Left ventricle myocardium inferior (tissue), 1 donor: ENCODE results near the gene C17orf100. TPM values are rescaled to one million over a fixed set of nuclear protein-coding genes. Genes with fewer than 3 reads are reported as not detected.
A peak's percentile ranks its signal among the peaks of the same experiment; 100 is the strongest.

Source experiments
- DNase-seq: peaks from one replicate; pipeline ENCODE4 v3.0.0-alpha.2; 2020
- H3K27ac ChIP-seq: fragments of 200-600 bp; replicated peaks from 2 replicates; pipeline ENCODE4 v1.8.0; 2021
- H3K27me3 ChIP-seq: fragments of 200-600 bp; 2 replicates; pipeline ENCODE4 v1.8.0; 2021; ENCODE audit warnings: low read depth
- H3K36me3 ChIP-seq: fragments of 200-600 bp; 2 replicates; pipeline ENCODE4 v1.8.0; 2021
- H3K4me1 ChIP-seq: fragments of 200-600 bp; 2 replicates; pipeline ENCODE4 v1.8.0; 2021
- H3K4me3 ChIP-seq: fragments of 200-600 bp; 2 replicates; pipeline ENCODE4 v1.8.0; 2021; ENCODE audit warnings: mild to moderate bottlenecking, moderate library complexity
- H3K9me3 ChIP-seq: fragments of 200-600 bp; replicated peaks from 2 replicates; pipeline ENCODE4 v1.8.0; 2021
- intact Hi-C: fragments of 100-400 bp; cut with micrococcal nuclease; formaldehyde crosslinking; loops from one replicate; pipeline ENCODE4 v1.11.0; 2022
- total RNA-seq: library from RNA; stranded (reverse); fragmentation: NEBNext Ultra II Directional; extraction: Animal tissue kit (Norgen Biotek cat#: 25700); gene quantifications from one replicate; pipeline ENCODE4 v1.2.1, GENCODE V29; 2021
- TF ChIP-seq, protein P1 (sequence below): fragments of 200-600 bp; IDR thresholded peaks from 2 replicates; pipeline ENCODE4 v1.8.0; 2021; ENCODE audit warnings: antibody characterized with exemption, mild to moderate bottlenecking, borderline replicate concordance
- donor health status: DM: no; HTN: yes; CAD: no; lungs with severe emphysema.

C17orf100 gene
- total RNA-seq, 1 donor from 2014 or later, result 0.69 TPM

DNA sequence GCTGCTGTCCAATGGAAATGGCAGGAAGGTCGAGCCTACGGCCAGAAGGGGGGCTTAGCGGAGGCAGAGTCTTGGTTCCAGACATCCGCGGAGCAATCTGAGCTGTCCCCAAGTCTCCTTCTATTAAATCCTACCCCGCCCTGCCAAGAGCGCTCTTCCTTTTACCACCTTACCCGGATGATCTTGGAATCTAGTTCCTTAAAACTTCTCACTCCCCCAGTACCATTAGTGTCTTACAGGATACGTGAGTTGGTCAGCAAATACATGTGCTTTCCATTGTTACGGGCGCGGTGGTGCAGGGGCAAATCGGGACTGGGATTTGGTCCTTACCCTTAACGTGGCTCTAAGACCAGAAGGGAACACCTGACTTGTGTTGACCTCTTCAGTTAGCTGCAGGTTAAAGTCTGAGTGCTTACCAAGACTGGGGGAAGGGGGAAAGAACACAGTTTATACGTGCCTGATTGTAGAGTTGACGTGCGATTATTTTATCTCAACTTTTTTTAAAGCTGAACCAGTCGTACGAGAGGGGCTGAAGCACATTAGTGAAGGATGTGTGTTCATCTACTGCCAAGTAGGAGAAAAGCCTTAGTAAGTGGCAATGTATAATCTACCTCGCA is 10.2 kb upstream of the C17orf100 start:
- Histone ChIP-seq H3K36me3 (peaks cover 33% of the 10 kb centered on the region), H3K9me3 (no peaks in the 10 kb centered on the region), H3K4me1 (peaks cover 48% of the 10 kb centered on the region), H3K4me3 (peak overlapping the region; percentile 99), H3K27ac (peak overlapping the region; percentile 95), H3K27me3 (no peaks in the 10 kb centered on the region)
- DNase-seq, result no peak
- intact Hi-C loops, result no loop called here
- TF ChIP-seq, protein P1, sequence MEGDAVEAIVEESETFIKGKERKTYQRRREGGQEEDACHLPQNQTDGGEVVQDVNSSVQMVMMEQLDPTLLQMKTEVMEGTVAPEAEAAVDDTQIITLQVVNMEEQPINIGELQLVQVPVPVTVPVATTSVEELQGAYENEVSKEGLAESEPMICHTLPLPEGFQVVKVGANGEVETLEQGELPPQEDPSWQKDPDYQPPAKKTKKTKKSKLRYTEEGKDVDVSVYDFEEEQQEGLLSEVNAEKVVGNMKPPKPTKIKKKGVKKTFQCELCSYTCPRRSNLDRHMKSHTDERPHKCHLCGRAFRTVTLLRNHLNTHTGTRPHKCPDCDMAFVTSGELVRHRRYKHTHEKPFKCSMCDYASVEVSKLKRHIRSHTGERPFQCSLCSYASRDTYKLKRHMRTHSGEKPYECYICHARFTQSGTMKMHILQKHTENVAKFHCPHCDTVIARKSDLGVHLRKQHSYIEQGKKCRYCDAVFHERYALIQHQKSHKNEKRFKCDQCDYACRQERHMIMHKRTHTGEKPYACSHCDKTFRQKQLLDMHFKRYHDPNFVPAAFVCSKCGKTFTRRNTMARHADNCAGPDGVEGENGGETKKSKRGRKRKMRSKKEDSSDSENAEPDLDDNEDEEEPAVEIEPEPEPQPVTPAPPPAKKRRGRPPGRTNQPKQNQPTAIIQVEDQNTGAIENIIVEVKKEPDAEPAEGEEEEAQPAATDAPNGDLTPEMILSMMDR, result no peak

DNA sequence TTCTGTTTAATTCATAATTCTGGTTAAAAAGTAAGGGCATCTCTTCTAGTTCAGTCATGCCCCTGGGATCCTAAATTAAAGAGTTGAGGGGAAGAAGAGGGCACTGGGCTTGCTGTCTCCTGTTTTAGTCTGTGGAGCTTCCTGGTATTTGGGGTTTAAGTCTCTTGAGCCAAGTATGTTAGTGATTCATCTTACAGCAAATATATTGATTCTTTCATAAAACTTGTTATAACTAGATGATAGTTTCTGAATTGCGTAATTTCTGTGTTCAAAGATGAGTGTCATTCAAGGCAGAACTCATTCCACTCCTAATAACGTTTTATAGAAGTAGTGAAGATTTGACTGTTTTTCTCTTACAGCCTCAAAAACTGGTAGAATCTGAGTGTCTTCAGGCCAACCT is 9.0 kb upstream of the C17orf100 start:
- H3K4me1 ChIP-seq, result peaks cover 60% of the 10 kb centered on the region
- no peaks in the 10 kb centered on the region for H3K27me3 ChIP-seq
- TF ChIP-seq, protein P1, result no peak
- H3K36me3 ChIP-seq, result peaks cover 35% of the 10 kb centered on the region
- intact Hi-C loops, result no loop called here
- no peak for DNase-seq
- no peaks in the 10 kb centered on the region for H3K9me3 ChIP-seq
- H3K27ac ChIP-seq, result no peak overlapping the region
- no peak overlapping the region for H3K4me3 ChIP-seq

DNA sequence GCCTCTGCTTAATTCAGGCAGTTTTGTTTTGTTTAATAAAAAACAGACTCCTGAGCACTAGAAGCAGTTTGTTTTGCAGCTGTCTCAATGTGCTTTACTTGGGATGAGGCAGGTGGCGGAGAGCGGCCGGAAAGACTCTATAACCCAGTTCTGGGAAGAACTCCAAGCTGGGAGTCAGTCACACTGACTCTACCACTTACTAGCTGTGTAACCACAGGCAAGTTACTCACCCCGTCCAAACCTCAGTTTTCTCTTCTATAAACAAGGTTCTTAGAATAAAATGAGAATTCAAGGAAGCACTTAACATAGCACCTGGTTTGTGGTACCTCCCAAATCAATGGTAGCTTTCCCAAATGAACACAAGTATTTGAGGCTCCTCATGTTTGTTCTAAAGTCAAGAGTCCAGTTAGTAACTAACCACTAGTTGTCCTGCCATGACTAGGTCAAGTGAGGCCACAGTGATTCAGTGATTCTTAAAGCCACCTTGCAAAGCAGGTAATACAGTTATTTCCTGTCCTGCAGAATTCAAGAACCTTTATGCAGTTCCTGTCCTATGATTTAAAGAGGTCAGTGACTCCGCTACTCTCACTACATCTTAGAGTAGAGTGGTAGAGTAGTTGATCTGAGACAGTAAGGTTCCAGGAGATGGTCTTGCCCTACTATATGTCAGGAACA is 8.0 kb upstream of the C17orf100 start:
- H3K36me3 ChIP-seq, result peaks cover 45% of the 10 kb centered on the region
- no peak overlapping the region for H3K4me3 ChIP-seq
- no peak for DNase-seq
- TF ChIP-seq, protein P1, result no peak
- H3K4me1 ChIP-seq, result peaks cover 58% of the 10 kb centered on the region
- no peaks in the 10 kb centered on the region for H3K9me3 ChIP-seq
- H3K27me3 ChIP-seq, result no peaks in the 10 kb centered on the region
- no peak overlapping the region for H3K27ac ChIP-seq
- intact Hi-C loops, result no loop called here

DNA sequence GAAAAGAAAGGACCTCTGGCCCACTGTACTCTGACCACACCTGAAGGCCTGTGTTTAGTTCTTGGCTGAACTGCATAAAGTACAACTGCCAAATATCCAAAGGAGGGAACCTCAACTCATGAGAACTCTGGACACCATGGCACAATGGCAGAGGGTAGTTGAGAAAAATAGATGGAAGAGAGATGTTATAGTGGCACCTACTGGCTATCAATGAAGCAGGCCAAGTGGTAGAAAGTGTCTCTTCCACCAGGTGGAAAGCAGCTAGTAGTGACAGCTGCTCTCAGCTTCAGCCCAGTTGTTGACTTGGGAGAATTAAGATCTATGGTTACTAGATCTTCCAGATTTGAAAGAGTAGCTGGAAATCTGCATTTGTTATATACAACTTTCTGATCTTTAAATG is 3.4 kb upstream of the C17orf100 start:
- H3K9me3 ChIP-seq, result no peaks in the 10 kb centered on the region
- H3K36me3 ChIP-seq, result peaks cover 49% of the 10 kb centered on the region
- H3K27me3 ChIP-seq, result peaks cover 12% of the 10 kb centered on the region
- no peak for DNase-seq
- no peak overlapping the region for H3K27ac ChIP-seq
- H3K4me3 ChIP-seq, result no peak overlapping the region
- TF ChIP-seq, protein P1, result no peak
- H3K4me1 ChIP-seq, result peaks cover 56% of the 10 kb centered on the region
- intact Hi-C loops, result no loop called here

DNA sequence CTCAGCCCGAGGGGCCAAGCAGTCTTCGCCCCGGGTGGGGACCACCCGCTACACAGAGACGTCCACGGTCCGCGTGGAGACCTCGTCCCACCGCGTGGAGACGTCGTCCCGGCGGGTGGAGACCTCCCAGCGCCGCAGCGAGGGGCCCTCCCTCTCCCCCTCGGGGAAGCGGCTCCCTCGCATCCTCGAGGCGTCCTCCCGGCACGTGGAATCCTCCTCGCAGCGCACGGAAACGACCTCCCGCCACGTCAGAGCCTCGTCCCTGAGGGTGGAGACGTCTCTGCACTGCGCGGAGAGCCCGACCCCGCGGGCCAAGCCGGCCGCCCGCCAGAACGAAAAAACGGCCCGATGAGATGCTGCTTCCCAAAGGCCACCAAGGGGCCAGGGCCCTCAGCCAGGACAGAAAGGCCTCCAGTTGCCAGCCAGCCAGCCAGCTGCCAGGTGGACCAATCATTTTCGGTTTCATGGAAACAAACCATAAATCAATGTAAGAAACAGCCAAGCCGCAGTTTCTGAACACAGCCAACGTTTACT is 424 bp downstream of the C17orf100 start:
- intact Hi-C loops, result no loop called here
- Histone ChIP-seq H3K9me3 (no peaks in the 10 kb centered on the region), H3K36me3 (peaks cover 24% of the 10 kb centered on the region), H3K4me3 (peak overlapping the region; percentile 98), H3K27me3 (peaks cover 44% of the 10 kb centered on the region), H3K4me1 (peaks cover 60% of the 10 kb centered on the region), H3K27ac (peak overlapping the region; percentile 88)
- TF ChIP-seq, protein P1, result no peak
- no peak for DNase-seq
